ENCODE measurements around the gene NLRP12.

- TF ChIP-seq EZH2 (IDR thresholded peaks at IDR 0.05; ENCODE audit: insufficient read depth, poor library complexity, severe bottlenecking) (no peak), EZH2phosphoT487 (IDR thresholded peaks at IDR 0.05; ENCODE audit: insufficient read depth, low read depth) (no peak)
Measured at GRCh38 chr19:53782698-53783097, 41.4 kb downstream of the NLRP12 start.
